DOHH2 (cell line): Measurements from ENCODE around the gene LRR1.

Experiments used
- CTCF ChIP-seq: fragments of 200-600 bp; sonication (generic); IDR thresholded peaks from one replicate; pipeline ENCODE4 v1.5.1; 2014; ENCODE audit warnings: antibody characterized with exemption, mild to moderate bottlenecking, low read depth, low read length; ENCODE audit not compliant: poor library complexity, severe bottlenecking
- EZH2phosphoT487 ChIP-seq: fragments of 200-600 bp; sonication (generic); IDR thresholded peaks from 2 replicates; pipeline ENCODE4 v1.6.1; 2017; ENCODE audit warnings: borderline replicate concordance, mild to moderate bottlenecking, antibody characterized with exemption, low read length, moderate library complexity, mixed read lengths

- TF ChIP-seq CTCF: no peak
- TF ChIP-seq EZH2phosphoT487: no peak
These were observed 9.4 kb upstream of the LRR1 start for GRCh38 chr14:49589387-49589786.
